NT2/D1 (cell line): ENCODE data around the gene SLC25A21.

ENCODE experiments used
- SUZ12 ChIP-seq: IDR thresholded peaks from 2 replicates; pipeline ENCODE4 v1.6.1; 2011; ENCODE audit not compliant: insufficient read length, insufficient read depth; ENCODE audit errors: extremely low read depth
- YY1 ChIP-seq: IDR thresholded peaks from 2 replicates; pipeline ENCODE4 v1.6.1; 2011; ENCODE audit not compliant: insufficient read length, insufficient read depth

DNA sequence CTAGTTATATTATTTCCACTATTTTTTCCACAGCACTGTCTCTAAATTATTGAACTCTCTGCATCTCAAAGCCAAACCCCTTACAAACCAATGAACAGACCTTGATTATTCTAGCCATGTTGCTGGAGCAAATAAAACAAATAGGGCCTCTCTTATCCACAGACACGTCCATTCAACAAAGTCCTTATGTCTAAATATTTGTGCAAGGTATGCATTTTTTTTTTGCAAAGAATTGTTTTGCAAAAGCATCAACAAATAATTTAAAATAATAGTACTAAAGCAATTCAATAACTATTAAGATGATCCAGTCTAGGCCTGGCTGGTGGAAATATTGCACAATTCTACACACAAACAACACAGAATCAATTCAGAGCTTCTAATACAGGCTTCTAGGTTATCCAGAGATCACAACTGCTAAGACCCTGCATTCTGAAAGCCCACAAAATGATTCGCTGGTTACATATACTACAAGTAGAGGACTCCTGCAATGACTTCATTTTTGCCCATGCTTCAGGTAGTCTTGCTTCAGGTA, 221.0 kb downstream of the SLC25A21 start:
- TF ChIP-seq YY1 = no peak
- TF ChIP-seq SUZ12 = no peak
